Measurements from ENCODE around the gene VOPP1.
"Not testable (repeated sequence)": the region's sequence is repeated elsewhere in the genome, so short reads cannot be mapped to it uniquely, and the experiment has no call there.

VOPP1 gene

GRCh38 chr7:55527307-55527706 lies 45.0 kb downstream of the VOPP1 start:
- DNase-seq: no peak

DNA sequence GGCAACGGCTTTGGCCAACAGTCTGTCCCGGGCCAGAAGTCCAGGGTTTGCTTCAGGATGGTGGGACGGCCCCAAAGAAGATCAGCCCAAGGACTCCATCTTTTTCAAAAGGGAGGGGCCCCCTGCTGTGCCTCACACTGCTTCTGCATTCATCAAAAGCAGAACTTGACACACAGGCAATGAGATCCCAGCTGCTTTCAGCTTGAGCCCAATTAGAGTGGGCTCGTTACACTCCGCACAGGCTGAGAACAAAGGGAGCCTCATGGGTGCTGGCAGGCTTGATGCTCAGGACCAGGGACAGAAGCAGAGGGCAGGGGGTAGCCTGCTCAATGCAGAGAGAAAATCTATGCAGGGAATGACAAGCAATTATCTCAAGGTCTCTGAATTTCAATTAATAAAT lies 45.5 kb downstream of the VOPP1 start:
- DNase-seq: no peak

DNA sequence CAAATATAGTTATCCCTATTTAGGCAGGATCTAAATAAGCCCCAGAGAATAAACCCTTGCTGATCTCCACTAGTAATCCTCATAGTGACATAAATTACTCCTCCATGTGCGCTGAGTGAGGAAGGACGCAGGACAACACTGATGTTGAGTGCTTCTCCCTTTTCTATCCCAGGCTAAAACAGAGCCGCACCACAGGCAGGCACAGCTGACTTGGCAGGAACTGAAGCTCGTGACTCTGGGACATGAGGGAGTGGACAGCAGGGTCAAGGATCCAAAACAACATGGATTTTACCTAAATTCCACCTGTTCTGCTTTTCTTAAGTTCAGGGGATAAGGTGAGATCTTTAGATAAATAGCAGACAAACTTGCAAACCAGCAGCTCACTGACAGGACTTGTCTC lies 46.0 kb downstream of the VOPP1 start:
- DNase-seq: no peak

DNA sequence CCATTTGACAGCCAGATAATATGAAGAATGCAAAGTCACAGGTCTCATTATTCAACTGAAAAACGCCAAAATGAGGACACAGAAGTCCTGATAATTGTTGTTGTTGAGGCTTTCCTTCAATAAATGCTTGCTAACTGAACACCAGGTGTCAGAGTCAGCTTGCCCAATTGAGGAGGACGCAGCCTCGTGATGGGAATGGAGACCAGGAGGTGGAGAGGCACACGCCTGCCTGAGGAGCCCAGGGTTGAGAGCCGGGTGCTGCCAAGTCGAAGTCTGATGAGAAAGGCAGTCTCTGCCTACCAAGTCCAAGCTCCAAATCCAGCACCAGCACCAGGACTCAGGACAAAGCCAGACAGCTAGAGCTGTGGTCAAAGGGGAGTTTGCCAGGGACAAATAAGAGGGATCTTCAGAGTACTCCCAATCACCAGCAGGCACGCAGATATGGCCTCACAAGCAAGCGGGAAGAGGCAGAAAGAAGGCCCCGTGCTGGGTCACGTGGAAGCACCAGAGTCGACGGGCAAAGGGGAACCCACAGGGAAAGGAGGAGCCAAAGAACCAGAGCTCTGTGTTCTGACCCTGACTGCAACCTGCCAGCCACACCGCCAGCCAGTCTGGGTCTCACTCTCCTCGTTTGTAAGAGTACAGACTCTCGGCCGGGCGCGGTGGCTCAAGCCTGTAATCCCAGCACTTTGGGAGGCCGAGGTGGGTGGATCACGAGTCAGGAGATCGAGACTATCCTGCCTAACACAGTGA lies 47.6 kb downstream of the VOPP1 start:
- no peak for DNase-seq

DNA sequence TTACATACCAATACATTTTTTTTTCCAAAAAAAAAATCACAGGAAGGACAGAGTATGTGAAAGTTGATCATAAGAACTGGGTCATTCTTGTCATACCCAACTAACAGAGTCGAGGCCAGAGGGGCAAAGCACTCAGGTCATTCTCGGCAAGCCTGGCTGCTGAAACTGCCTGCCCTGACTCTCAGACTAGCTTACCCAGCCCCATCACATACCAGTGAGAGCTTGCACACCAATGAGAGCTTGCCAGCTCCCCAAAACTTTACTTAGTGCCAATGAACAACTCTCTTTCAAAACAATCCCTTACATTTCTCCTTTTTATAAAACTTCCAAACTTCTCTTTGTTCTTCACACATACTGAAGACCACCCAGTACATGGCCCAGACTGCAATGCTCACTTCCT lies 48.9 kb downstream of the VOPP1 start:
- no peak for DNase-seq

- DNase-seq: no peak
Observed at GRCh38 chr7:55521917-55522902, 50.1 kb downstream of the VOPP1 start.

GRCh38 chr7:55521512-55521911 lies 50.8 kb downstream of the VOPP1 start:
- no peak for DNase-seq

- no peak for DNase-seq
Observed at GRCh38 chr7:55520426-55521140, 51.7 kb downstream of the VOPP1 start.

GRCh38 chr7:55518836-55519235 lies 53.5 kb downstream of the VOPP1 start:
- DNase-seq: no peak

- no peak for DNase-seq
Observed at GRCh38 chr7:55517936-55518689, 54.2 kb downstream of the VOPP1 start.

- DNase-seq: no peak
Observed at GRCh38 chr7:55517191-55517633, 55.1 kb downstream of the VOPP1 start.

DNA sequence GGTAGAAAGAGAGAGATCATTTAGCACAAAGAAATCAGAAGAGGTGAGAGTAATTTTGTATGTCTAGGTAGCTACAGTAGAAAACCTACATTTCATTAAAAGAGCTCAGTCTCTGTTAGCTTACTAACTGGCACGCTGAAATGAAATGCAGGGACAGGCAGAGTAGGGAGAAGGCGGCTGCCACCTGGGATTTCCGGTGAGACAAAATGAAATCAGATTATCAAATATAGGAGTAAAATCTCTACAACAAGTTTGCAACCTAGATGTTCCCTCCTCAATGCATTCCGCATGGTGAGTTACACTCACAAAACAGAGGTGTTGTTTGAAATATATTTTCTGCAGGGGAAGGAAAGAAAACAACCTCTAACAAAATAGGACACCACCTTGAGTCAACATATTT lies 55.9 kb downstream of the VOPP1 start:
- no peak for DNase-seq

DNA sequence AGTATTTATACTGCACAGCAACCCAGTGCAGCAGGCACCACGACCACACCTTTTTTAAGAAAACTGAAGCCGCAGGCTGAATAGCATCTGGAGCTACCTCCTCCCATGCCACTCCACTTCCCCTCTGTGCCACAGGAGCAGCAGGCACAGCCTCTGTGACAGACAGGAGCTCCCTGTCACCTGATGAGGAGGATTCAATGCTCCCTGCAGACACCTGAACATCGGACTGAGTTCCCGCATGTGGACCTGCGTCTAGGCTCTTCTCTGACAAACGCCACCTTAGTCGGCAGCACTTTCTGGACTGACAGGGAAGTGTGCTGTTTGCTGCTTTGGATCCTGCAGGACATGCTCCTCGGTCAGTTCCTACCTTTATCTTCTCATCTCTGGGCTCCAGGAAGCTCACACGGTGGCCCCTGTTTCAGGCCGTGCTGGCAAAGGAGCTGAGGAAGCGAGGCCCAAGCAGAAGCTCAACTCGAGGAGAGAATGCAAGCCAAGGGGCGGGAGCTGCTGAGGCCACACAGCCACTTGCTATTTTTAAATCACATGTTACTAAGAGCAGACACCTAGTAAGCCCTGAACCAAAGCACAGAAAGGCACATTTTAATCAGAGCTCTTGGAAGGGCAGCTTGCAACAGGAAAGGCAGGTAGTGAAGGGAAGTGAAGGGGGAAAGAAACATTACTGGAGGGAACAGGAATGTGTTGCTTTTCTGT lies 56.6 kb downstream of the VOPP1 start:
- no peak for DNase-seq

GRCh38 chr7:55514546-55515265 lies 57.6 kb downstream of the VOPP1 start:
- DNase-seq: no peak

GRCh38 chr7:55513868-55514267 lies 58.4 kb downstream of the VOPP1 start:
- no peak for DNase-seq

GRCh38 chr7:55512635-55513191 lies 59.6 kb downstream of the VOPP1 start:
- DNase-seq: no peak

- no peak for DNase-seq
Observed at GRCh38 chr7:55510621-55511020, 61.7 kb downstream of the VOPP1 start.

DNA sequence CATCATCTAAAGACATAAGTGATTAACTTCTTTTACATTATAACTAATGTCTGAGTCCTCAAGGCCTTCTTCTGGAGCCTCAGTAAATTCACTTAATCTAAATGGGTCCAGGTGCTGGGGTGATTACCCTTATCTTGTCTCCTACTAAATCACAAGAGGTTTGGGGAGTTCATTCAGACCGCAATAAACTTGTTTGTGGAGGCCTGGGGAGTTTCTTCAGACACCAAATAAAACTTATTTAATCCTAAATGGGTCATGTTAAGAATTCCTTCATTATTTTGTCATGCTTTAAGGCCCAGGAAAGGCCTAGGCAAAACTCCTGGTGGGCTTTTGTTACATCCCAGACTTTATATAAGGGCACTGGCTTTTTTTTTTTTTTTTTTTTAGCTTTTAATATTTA lies 62.1 kb downstream of the VOPP1 start:
- DNase-seq: not testable (repeated sequence)

DNA sequence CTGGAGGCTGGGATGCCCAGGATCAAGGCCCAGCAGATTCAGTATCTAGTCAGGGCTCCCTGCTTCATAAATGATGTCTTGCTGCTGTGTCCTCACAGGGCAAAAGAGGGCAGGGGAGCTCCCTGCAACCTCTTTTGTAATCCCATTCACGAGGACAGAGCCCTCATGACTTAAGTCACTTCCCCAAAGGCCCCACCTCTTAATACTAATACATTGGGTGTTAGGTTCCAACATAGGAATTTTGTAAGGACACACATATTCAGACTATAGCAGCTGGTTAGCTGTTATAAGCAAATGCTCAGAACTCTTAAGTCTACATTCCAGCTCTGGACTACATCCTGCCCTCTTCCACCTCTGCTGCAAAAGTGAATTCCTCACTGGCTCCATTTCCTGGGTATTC lies 63.0 kb downstream of the VOPP1 start:
- no peak for DNase-seq

DNA sequence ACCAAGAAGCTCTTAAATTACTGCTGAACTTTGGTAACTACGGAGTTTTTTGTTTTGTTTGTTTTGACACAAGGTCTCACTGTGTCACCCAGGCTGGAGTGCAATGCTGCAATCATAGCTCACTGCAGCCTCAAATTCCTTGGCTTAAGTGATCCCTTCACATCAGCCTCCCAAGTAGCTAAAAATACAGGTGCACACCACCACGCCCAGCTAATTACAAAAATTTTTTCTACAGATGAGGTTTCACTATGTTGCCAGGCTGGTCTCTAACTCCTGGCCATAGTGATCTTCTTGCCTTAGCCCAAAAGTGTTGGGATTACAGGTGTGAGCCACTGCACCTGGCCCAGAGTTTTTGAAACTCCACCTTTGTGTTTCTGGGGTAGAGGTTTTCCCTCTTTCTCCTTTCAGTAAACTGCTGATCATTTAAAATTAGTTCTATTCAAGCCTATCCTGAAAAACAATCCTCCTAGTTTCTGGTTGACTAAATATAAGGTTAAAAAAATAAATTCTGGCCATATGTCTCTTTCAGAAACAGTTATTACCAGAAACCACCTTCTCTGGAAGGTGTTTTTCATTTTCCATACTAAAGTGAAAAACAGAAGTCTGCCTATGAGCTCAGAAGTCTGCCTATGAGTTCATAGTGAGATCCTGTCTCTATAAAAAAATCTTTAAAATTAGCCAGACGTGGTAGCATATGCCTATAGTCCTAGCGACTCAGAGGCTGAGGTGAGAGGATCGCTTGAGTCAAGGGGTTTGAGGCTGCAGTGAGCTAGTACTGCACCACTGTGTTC lies 63.9 kb downstream of the VOPP1 start:
- DNase-seq: no peak
